Measurements from ENCODE around the gene PIPOX.

Gene PIPOX

DNA sequence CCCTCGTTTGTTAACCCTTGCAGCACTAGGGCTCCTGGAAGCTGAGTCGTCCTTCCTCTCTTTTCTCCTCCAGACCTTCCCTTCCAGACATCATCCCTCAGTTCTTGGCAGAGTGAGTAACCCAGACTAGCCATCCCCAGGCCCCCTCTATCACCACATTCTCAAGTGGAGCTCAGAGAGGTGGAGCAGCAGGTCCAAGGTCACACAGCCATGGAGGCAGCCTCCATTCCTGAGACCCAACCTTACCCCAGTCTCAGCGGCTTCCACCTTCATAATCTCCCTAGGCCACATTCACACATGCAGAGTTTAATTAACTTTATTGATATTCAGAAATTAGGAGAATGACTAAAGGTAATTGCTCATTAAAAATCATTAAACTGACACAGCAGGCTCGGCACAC lies 40.1 kb upstream of the PIPOX start:
- DNase-seq (ENCODE audit: low read depth), result no peak
- H3K4me3 ChIP-seq (ENCODE audit: low read depth, low read length), result no peak overlapping the region
- TF ChIP-seq, protein P1, sequence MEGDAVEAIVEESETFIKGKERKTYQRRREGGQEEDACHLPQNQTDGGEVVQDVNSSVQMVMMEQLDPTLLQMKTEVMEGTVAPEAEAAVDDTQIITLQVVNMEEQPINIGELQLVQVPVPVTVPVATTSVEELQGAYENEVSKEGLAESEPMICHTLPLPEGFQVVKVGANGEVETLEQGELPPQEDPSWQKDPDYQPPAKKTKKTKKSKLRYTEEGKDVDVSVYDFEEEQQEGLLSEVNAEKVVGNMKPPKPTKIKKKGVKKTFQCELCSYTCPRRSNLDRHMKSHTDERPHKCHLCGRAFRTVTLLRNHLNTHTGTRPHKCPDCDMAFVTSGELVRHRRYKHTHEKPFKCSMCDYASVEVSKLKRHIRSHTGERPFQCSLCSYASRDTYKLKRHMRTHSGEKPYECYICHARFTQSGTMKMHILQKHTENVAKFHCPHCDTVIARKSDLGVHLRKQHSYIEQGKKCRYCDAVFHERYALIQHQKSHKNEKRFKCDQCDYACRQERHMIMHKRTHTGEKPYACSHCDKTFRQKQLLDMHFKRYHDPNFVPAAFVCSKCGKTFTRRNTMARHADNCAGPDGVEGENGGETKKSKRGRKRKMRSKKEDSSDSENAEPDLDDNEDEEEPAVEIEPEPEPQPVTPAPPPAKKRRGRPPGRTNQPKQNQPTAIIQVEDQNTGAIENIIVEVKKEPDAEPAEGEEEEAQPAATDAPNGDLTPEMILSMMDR (IDR thresholded peaks at IDR 0.05; ENCODE audit: insufficient read depth, low read depth, low read length, missing control alignments), result no peak

DNA sequence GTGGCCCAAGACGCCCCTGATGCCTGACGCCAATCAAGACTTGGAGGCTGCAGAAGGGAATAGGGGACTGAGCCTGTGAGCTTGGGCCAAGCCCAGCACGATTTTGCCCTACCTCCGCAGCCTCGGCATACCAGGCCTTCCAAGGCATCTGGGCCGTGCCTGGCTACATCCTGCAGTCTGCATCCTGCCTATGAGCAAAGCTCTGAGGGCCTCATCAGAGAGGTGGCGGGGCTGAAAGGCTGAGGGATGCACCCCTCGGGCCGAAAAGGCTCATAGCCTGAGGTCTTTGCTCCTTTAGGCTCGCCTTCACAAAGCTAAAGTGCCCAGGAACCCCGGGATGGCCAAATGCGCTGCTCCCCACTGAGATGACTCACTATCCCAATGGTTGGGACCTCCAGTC lies 39.7 kb upstream of the PIPOX start:
- TF ChIP-seq, protein P1 (IDR thresholded peaks at IDR 0.05; ENCODE audit: insufficient read depth, low read depth, low read length, missing control alignments), result no peak
- no peak for DNase-seq (ENCODE audit: low read depth)
- no peak overlapping the region for H3K4me3 ChIP-seq (ENCODE audit: low read depth, low read length)

DNA sequence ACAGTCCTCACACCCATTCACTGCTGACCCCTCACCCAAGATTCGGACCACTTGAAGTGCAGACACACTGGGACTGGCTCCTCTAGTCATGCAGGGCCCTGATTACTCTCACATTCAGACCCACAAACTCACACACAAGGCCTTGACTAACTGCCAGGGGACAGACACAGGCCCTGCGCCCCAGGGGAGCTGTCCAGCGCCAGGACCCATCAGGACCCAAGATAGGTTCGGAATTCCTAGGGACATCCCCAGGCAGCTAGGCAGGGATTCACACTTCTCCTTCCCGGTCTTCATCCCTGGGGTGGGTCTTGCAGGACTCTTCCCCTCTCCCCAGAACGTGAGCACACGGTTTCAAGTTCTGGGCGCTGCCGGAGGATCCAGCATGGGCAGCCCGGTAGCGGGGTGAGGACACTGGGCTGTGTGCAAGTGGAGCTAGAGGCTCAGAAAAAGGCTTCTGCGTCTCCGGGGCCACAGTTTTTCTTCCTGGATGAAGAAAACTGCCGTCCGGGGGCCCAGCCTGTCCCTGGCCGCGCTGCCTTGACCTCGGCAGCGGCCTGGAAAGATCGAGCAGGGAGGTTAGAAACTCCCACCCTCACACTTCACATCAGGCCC lies 38.8 kb upstream of the PIPOX start:
- DNase-seq (ENCODE audit: low read depth), result no peak
- TF ChIP-seq, protein P1 (IDR thresholded peaks at IDR 0.05; ENCODE audit: insufficient read depth, low read depth, low read length, missing control alignments), result no peak
- H3K4me3 ChIP-seq (ENCODE audit: low read depth, low read length), result no peak overlapping the region

DNA sequence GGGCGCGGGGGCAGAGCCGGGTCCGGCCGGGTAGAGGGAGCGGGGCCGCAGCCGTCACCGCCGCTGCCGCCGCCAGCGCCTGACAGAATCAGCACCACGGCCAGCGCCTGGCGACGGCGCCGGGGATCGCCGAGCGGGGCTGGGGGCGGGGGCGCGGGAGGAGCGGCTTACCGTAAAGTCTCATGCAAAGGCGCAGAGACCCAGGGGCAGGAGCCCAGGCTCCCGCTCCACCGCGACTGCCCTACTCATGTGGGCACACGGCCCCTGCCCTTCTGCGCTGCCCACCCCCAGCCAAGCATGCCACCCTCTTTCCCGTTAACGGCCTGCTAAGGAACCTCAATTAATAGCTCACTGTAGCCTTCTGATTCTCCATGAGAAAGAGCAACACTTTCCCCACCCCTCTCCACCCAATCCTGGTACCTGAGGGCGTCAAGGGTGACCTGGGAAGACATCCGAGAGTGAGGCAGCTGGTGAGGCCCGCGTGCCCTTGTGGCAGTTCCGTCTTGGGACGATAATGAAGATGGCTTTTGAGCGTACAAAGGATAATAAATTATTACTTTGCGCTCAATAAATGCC lies 36.9 kb upstream of the PIPOX start, which contains the start of gene SEZ6:
Gene SEZ6 (minus strand): TSS at position 98 of the 576 bp plus-strand sequence. CDS start 164 bp downstream, outside the sequence.
- DNase-seq (ENCODE audit: low read depth), result peak; percentile 41
- TF ChIP-seq, protein P1 (IDR thresholded peaks at IDR 0.05; ENCODE audit: insufficient read depth, low read depth, low read length, missing control alignments), result no peak
- no peak within 1 kb of the TSS for H3K4me3 ChIP-seq (ENCODE audit: low read depth, low read length)

DNA sequence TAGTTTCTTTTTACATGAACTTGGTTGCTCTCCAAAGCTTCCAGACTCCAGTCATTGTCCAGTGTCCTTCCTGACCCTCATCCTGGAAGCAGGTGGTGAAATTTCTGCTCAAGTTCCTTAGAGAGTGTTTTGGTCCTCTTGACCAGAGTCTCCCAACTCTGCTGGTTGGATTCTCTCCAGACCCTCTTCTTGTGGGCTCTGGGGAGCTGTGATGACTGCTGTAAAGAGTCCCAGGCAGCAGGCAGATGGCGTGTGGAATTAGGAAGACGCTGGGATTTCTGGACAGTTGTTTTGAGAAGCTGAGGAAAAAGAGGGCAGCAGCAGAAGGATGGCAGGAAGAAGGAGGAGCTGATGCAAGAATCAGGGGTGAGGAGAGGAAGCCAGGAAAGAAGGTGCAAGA lies 35.5 kb upstream of the PIPOX start:
- H3K4me3 ChIP-seq (ENCODE audit: low read depth, low read length), result no peak overlapping the region

DNA sequence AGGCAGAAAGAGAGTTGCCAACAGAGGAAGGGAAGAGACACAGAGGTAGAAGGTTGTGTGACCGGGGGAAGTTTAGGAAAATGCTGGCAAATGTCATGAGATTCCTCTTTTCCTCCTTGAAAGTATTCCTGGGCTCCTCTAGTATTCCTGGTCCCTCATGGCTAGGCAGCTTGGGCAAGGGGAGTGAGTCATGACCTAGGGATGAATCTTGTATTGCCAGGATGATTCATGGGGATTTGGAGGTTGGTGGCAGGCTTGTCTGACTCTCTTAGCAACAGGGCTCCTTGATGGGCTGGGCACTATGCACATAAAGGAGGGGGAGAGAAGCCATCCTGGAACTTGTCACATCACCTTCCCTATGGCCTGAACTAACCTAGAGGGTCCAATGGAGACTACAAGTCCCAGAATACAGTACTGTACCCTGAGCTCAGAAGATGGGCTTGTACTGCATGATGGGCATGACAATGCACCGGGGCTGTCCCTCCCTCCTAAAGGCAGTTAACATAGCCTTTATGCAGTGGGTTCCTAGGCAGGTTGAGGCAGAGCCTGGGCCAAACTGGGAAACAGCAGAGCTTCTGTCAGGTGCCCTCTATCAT lies 35.0 kb upstream of the PIPOX start:
- H3K4me3 ChIP-seq (ENCODE audit: low read depth, low read length), result no peak overlapping the region
- TF ChIP-seq, protein P1 (IDR thresholded peaks at IDR 0.05; ENCODE audit: insufficient read depth, low read depth, low read length, missing control alignments), result no peak
- no peak for DNase-seq (ENCODE audit: low read depth)

More for the DNA sequence above, 35.5 kb upstream of the PIPOX start:
- DNase-seq (ENCODE audit: low read depth), result no peak
- TF ChIP-seq, protein P1 (IDR thresholded peaks at IDR 0.05; ENCODE audit: insufficient read depth, low read depth, low read length, missing control alignments), result no peak
